ENCODE data around the gene TMEM106A.
"Not testable (repeated sequence)": the region's sequence is repeated elsewhere in the genome, so short reads cannot be mapped to it uniquely, and the experiment has no call there.

Gene TMEM106A

GRCh38 chr17:43176119-43176570 lies 35.5 kb upstream of the TMEM106A start:
- DNase-seq (ENCODE audit: insufficient read length, low spot score) (no peak), FAIRE-seq (no peak)
- TF ChIP-seq SPI1 (IDR thresholded peaks at IDR 0.05; ENCODE audit: low read depth, low read length): no peak
- no peak for TF ChIP-seq POU2F2 (IDR thresholded peaks at IDR 0.05; ENCODE audit: low read depth, low read length)
- TF ChIP-seq POLR2A (IDR thresholded peaks at IDR 0.05; ENCODE audit: low read depth, low read length): no peak
- TF ChIP-seq TAF1 (IDR thresholded peaks at IDR 0.05; ENCODE audit: low read depth, low read length): no peak
- no peak for TF ChIP-seq POLR2AphosphoS5 (IDR thresholded peaks at IDR 0.05; ENCODE audit: low read depth, low read length)
- no peak for TF ChIP-seq PAX5 (IDR thresholded peaks at IDR 0.05; ENCODE audit: insufficient read depth, low read length, severe bottlenecking)

GRCh38 chr17:43183921-43184320 lies 27.8 kb upstream of the TMEM106A start:
- TF ChIP-seq SPI1 (IDR thresholded peaks at IDR 0.05; ENCODE audit: low read depth, low read length) (no peak), PAX5 (IDR thresholded peaks at IDR 0.05; ENCODE audit: insufficient read depth, low read length, severe bottlenecking) (no peak), POU2F2 (IDR thresholded peaks at IDR 0.05; ENCODE audit: low read depth, low read length) (no peak), POLR2AphosphoS5 (IDR thresholded peaks at IDR 0.05; ENCODE audit: low read depth, low read length) (no peak), POLR2A (IDR thresholded peaks at IDR 0.05; ENCODE audit: low read depth, low read length) (no peak), TAF1 (IDR thresholded peaks at IDR 0.05; ENCODE audit: low read depth, low read length) (no peak)
- FAIRE-seq (no peak), DNase-seq (ENCODE audit: insufficient read length, low spot score) (no peak)

GRCh38 chr17:43186656-43187055 lies 25.0 kb upstream of the TMEM106A start:
- FAIRE-seq; DNase-seq (ENCODE audit: insufficient read length, low spot score): not testable (repeated sequence)

GRCh38 chr17:43193251-43193650 lies 18.4 kb upstream of the TMEM106A start:
- DNase-seq (ENCODE audit: insufficient read length, low spot score): no peak
- TF ChIP-seq TAF1 (IDR thresholded peaks at IDR 0.05; ENCODE audit: low read depth, low read length) (no peak), PAX5 (IDR thresholded peaks at IDR 0.05; ENCODE audit: insufficient read depth, low read length, severe bottlenecking) (no peak), SPI1 (IDR thresholded peaks at IDR 0.05; ENCODE audit: low read depth, low read length) (no peak)
- no peak for FAIRE-seq

DNA sequence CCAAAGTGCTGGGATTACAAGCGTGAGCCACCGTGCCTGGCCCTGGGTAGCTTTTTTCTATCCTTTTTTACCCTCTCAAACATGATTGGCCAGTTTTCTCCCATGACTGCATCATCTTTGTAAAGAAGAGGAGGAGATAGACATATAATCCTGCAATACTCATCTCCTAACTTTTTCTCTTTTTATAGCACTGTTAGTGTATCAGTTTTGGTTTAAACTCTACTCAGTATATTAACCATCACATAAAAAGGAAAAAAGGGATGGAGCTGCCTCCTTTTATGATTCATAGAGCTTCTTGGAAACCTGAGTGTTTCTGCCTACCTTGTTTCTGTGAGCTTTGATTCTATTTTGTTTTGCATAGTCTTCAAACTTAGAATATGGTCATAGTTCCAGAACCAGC lies 12.0 kb upstream of the TMEM106A start:
- TF ChIP-seq POLR2A (IDR thresholded peaks at IDR 0.05; ENCODE audit: low read depth, low read length): no peak
- no peak for TF ChIP-seq POU2F2 (IDR thresholded peaks at IDR 0.05; ENCODE audit: low read depth, low read length)
- no peak for TF ChIP-seq TAF1 (IDR thresholded peaks at IDR 0.05; ENCODE audit: low read depth, low read length)
- TF ChIP-seq POLR2AphosphoS5 (IDR thresholded peaks at IDR 0.05; ENCODE audit: low read depth, low read length): no peak
- TF ChIP-seq SPI1 (IDR thresholded peaks at IDR 0.05; ENCODE audit: low read depth, low read length): no peak
- TF ChIP-seq PAX5 (IDR thresholded peaks at IDR 0.05; ENCODE audit: insufficient read depth, low read length, severe bottlenecking): no peak
- DNase-seq (ENCODE audit: insufficient read length, low spot score) (no peak), FAIRE-seq (no peak)

DNA sequence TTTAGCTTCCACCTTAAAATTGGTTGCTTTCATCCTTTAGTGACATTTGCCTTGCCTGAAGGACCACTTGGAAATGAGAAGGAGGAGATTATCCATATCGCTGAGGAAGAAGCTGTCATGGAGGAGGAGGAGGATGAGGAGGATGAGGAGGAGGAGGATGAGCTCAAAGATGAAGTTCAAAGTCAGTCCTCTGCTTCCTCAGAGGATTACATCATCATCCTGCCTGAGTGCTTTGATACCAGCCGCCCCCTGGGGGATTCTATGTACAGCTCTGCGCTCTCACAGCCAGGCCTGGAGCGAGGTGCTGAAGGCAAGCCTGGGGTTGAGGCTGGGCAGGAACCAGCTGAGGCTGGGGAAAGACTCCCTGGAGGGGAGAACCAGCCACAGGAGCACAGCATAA lies 11.5 kb upstream of the TMEM106A start:
- DNase-seq (ENCODE audit: insufficient read length, low spot score) (no peak), FAIRE-seq (no peak)
- TF ChIP-seq SPI1 (IDR thresholded peaks at IDR 0.05; ENCODE audit: low read depth, low read length): no peak
- TF ChIP-seq PAX5 (IDR thresholded peaks at IDR 0.05; ENCODE audit: insufficient read depth, low read length, severe bottlenecking): no peak
- TF ChIP-seq POU2F2 (IDR thresholded peaks at IDR 0.05; ENCODE audit: low read depth, low read length): no peak
- no peak for TF ChIP-seq POLR2AphosphoS5 (IDR thresholded peaks at IDR 0.05; ENCODE audit: low read depth, low read length)
- no peak for TF ChIP-seq TAF1 (IDR thresholded peaks at IDR 0.05; ENCODE audit: low read depth, low read length)
- no peak for TF ChIP-seq POLR2A (IDR thresholded peaks at IDR 0.05; ENCODE audit: low read depth, low read length)

GRCh38 chr17:43203013-43203412 lies 8.7 kb upstream of the TMEM106A start:
- FAIRE-seq: not testable (repeated sequence)

GRCh38 chr17:43210576-43210975 lies 1.1 kb upstream of the TMEM106A start:
- FAIRE-seq (no peak), DNase-seq (ENCODE audit: insufficient read length, low spot score) (no peak)

More at GRCh38 chr17:43203013-43203412, 8.7 kb upstream of the TMEM106A start:
- not testable (repeated sequence) for DNase-seq (ENCODE audit: insufficient read length, low spot score)

DNA sequence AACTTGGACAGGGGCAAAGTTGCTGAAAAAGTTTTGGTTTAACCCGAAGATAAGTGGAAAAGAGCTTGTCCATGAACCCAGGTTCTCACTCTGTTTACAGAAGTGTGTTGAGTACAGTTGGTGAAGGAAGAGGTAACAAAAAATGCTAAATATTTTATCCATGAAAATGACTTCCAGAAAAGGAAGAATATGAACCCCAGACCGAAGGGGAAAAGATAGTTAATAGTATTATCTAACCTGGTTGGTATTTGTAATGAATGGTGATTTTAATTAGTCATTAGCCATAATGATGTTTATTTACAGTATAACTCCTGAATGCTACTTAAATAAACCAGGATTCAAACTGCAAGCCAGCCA lies 574 bp upstream of the TMEM106A start:
- TF ChIP-seq POU2F2 (IDR thresholded peaks at IDR 0.05; ENCODE audit: low read depth, low read length) (no peak), SPI1 (IDR thresholded peaks at IDR 0.05; ENCODE audit: low read depth, low read length) (no peak), PAX5 (IDR thresholded peaks at IDR 0.05; ENCODE audit: insufficient read depth, low read length, severe bottlenecking) (no peak), POLR2AphosphoS5 (IDR thresholded peaks at IDR 0.05; ENCODE audit: low read depth, low read length) (no peak), POLR2A (IDR thresholded peaks at IDR 0.05; ENCODE audit: low read depth, low read length) (no peak), TAF1 (IDR thresholded peaks at IDR 0.05; ENCODE audit: low read depth, low read length) (no peak)
- FAIRE-seq (peak; percentile 23), DNase-seq (ENCODE audit: insufficient read length, low spot score) (no peak)

More at GRCh38 chr17:43210576-43210975, 1.1 kb upstream of the TMEM106A start:
- TF ChIP-seq POU2F2 (IDR thresholded peaks at IDR 0.05; ENCODE audit: low read depth, low read length) (no peak), SPI1 (IDR thresholded peaks at IDR 0.05; ENCODE audit: low read depth, low read length) (no peak)

DNA sequence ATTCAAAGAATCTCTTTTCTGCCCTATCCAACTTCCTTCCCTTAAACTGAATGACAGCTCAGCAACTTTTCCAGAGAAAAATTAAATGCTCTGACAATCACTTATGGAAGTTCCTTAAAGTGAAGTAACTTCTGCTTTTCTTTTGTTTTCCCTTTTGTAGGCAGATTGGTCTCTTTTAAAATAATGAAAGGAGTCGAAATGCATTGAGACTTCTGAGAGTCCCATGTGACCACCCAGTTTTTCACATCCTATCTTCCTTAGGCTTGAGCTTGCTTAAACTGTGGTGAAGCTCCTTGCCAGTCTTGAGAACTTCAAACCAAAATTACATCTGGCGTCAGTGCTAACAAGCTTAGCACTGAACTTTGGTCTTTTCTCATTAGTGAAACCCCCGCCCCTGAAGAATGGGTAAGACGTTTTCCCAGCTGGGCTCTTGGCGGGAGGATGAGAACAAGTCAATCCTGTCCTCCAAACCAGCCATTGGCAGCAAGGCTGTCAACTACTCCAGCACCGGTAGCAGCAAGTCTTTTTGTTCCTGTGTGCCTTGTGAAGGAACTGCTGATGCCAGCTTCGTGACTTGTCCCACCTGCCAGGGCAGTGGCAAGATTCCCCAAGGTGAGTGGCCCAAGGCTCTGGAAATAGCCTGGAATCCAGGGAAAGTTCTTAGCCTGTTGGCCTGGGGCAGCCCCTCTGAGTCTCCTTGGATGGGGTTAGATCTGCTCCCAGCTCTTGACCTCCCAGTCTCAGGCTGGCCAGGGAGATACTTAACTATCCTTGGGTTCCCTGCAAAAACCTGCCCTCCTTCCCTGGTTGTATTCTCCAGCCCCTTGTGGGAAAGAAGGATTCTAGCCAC lies 1.2 kb downstream of the TMEM106A start:
- DNase-seq (ENCODE audit: insufficient read length, low spot score) (no peak), FAIRE-seq (peak; percentile 35)
- TF ChIP-seq SPI1 (IDR thresholded peaks at IDR 0.05; ENCODE audit: low read depth, low read length) (no peak), PAX5 (IDR thresholded peaks at IDR 0.05; ENCODE audit: insufficient read depth, low read length, severe bottlenecking) (no peak), POU2F2 (IDR thresholded peaks at IDR 0.05; ENCODE audit: low read depth, low read length) (no peak), POLR2A (IDR thresholded peaks at IDR 0.05; ENCODE audit: low read depth, low read length) (no peak), TAF1 (IDR thresholded peaks at IDR 0.05; ENCODE audit: low read depth, low read length) (no peak), POLR2AphosphoS5 (IDR thresholded peaks at IDR 0.05; ENCODE audit: low read depth, low read length) (no peak)
